Activated CD4-positive, alpha-beta T cell treated with anti-CD3 and anti-CD28 coated beads, Interleukin-2, amount 10 ng/mL, durations not matched to agents 7 days and 5 days (primary cell): ENCODE measurements around the gene TRAF7. TPM values are rescaled to one million over a fixed set of nuclear protein-coding genes. Genes with fewer than 3 reads are reported as not detected.

Experiments used
- CTCF ChIA-PET: fragments of 350-600 bp; sonication (Branson Sonifier 250); formaldehyde crosslinking; loops from one replicate; lab custom pipeline; 2021; ENCODE audit warnings: antibody characterized with exemption; lab: Charles Lee
- POLR2A ChIA-PET: fragments of 350-600 bp; sonication (Branson Sonifier 250); formaldehyde crosslinking; loops from one replicate; lab custom pipeline; 2021; ENCODE audit warnings: antibody characterized with exemption; lab: Charles Lee
- DNase-seq: peaks from one replicate; pipeline ENCODE4 v3.0.0-alpha.2; 2020
- H3K27ac Mint-ChIP-seq: one replicate; pipeline ENCODE4 v1.8.0; 2021; ENCODE audit warnings: mild to moderate bottlenecking, moderate library complexity, mixed read lengths
- H3K27me3 Mint-ChIP-seq: one replicate; pipeline ENCODE4 v1.8.0; 2021; ENCODE audit warnings: mixed read lengths
- H3K36me3 Mint-ChIP-seq: one replicate; pipeline ENCODE4 v1.8.0; 2021; ENCODE audit warnings: low read depth, mixed read lengths
- H3K4me1 Mint-ChIP-seq: one replicate; pipeline ENCODE4 v1.8.0; 2021; ENCODE audit warnings: mixed read lengths
- H3K4me3 Mint-ChIP-seq: one replicate; pipeline ENCODE4 v1.8.0; 2021; ENCODE audit warnings: mild to moderate bottlenecking, moderate library complexity, mixed read lengths
- H3K9me3 Mint-ChIP-seq: one replicate; pipeline ENCODE4 v1.8.0; 2021; ENCODE audit warnings: mixed read lengths
- microRNA-seq: library from miRNA; unstranded; fragments of <30 nt; microRNA quantifications from one replicate; pipeline ENCODE4 v1.2.0, GENCODE V29; 2021; ENCODE audit warnings: borderline microRNAs expressed, borderline replicate concordance
- total RNA-seq, 2 experiments: library from RNA; stranded (reverse); gene quantifications; one replicate each; pipeline ENCODE4 v1.2.3, GENCODE V29; 2021

TRAF7 gene
- total RNA-seq, 2 experiments from 2014 or later = 55.6 to 59.7 TPM

DNA sequence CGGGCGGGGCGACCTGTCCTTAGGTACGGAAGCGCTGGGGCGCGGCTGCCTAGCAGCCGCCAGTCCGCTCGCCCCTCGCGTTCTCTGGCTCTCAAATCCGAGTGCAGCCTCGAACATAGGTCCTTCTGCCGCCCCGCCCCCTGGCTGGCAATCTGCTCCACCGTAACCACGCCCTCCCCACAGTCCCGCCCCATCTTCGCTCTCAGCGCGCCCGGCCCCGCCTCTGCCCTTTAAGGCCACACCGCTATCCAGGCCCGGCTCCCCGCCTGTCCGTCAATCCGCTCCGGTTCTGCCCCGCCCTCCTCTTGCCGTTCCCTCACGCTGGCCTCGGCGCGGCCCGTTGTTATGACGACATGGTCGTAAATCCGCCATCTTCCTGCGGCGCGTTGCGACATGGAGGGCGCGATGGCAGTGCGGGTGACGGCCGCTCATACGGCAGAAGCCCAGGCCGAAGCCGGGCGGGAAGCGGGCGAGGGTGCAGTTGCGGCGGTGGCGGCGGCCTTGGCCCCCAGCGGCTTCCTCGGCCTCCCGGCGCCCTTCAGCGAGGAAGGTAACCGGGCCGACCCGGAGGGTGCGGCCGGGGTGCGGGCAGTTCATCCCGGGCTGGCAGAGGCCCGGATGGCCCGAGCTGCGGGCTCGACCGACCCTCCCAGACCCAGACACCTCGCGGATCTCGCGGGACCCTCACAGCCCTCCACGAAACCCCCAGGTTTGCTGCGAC, 67.8 kb downstream of the TRAF7 start, which contains the start of gene E4F1:
TSS of gene E4F1 (plus strand) at position 371 of the 721 bp plus-strand sequence. CDS start at position 394, 23 bp downstream.
- Mint-ChIP-seq H3K27ac (peak within 1 kb of the TSS; percentile 85), H3K4me3 (peak within 1 kb of the TSS; percentile 80), H3K27me3 (no peaks in the 10 kb centered on the region), H3K4me1 (peaks cover 22% of the 10 kb centered on the region), H3K9me3 (no peaks in the 10 kb centered on the region), H3K36me3 (peaks cover 2% of the 10 kb centered on the region)
- POLR2A ChIA-PET = no interaction called here
- peak; percentile 100 for DNase-seq
- CTCF ChIA-PET = interaction anchor here (1.2 to 1.6 kb wide), 2 partner anchors 13 to 24 kb away, joined by 3 read pairs; partner anchors contain the start of gene BRICD5

DNA sequence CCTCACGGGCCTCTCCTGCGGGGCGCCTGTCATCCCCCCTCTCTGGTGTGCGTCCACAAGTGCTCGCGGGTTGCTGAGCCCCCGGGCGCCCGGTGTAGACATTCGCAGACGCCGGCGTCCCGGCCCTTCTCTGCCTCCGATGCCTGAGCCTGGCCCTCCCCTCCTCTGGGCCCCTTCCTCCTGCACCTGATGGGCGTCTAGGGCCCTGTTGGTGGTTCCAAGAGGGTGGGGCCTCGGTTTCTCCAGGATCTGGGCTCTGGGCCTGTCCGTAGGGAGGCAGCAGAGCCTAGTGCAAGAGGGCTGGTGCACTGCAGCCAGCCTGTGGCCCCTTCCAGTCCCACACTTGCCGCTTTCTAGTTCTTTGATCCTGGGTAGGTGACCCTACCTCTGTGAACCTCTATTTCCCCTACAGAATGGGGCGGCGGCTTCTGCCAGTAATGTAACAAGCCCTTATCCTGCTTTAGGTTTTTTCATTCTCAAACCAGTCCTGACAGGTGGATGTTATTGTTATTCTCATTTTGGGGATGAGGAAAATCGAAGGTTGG, 68.4 kb downstream of the TRAF7 start:
- H3K27ac Mint-ChIP-seq = peak overlapping the region; percentile 82

GRCh38 chr16:2226245-2226793, 70.7 kb downstream of the TRAF7 start:
- H3K4me3 Mint-ChIP-seq = peak overlapping the region; percentile 30
- peak overlapping the region; percentile 68 for H3K27ac Mint-ChIP-seq

More for the DNA sequence above, 68.4 kb downstream of the TRAF7 start:
- Mint-ChIP-seq H3K4me1 (peaks cover 22% of the 10 kb centered on the region), H3K4me3 (peak overlapping the region; percentile 80), H3K27me3 (no peaks in the 10 kb centered on the region), H3K36me3 (peaks cover 2% of the 10 kb centered on the region), H3K9me3 (no peaks in the 10 kb centered on the region)
- DNase-seq = peak; percentile 36
- ChIA-PET CTCF (interaction anchor here (0.6 to 1.2 kb wide), 2 partner anchors 17 to 24 kb away, joined by 3 read pairs; no protein-coding TSS in a partner anchor), POLR2A (no interaction called here)

DNA sequence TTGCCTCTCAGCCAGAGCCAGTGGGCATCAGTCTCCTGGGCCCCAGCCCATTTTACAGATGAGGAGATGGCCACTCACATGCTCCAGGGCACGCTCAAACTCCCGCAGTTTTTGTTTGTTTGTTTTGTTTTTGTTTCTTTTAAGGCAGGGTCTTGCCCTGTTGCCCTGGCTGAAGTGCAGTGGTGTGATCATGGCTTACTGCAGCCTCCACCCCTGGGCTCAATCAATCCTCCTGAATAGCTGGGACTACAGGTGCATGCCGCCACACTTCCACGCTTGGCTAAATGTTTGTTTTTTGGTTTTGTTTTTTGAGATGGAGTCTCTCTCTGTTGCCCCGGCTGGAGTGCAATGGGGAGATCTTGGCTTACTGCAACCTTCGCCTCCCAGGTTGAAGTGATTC, 71.3 kb downstream of the TRAF7 start:
- no peaks in the 10 kb centered on the region for H3K27me3 Mint-ChIP-seq
- peaks cover 6% of the 10 kb centered on the region for H3K36me3 Mint-ChIP-seq
- H3K4me1 Mint-ChIP-seq = peaks cover 22% of the 10 kb centered on the region
- DNase-seq = no peak
- CTCF ChIA-PET = interaction anchor here (1.0 to 1.1 kb wide), 2 partner anchors 24 to 45 kb away, joined by 3 read pairs; partner anchors contain the start of gene ECI1
- POLR2A ChIA-PET = no interaction called here
- no peaks in the 10 kb centered on the region for H3K9me3 Mint-ChIP-seq
- peak overlapping the region; percentile 16 for H3K4me3 Mint-ChIP-seq
- H3K27ac Mint-ChIP-seq = no peak overlapping the region

More at GRCh38 chr16:2226245-2226793, 70.7 kb downstream of the TRAF7 start:
- CTCF ChIA-PET = interaction anchor here (0.6 to 1.1 kb wide), 5 partner anchors 23 to 521 kb away, joined by 3 to 4 read pairs (median 3); partner anchors contain the start of gene ECI1
- H3K4me1 Mint-ChIP-seq = peaks cover 22% of the 10 kb centered on the region
- H3K27me3 Mint-ChIP-seq = no peaks in the 10 kb centered on the region
- H3K9me3 Mint-ChIP-seq = no peaks in the 10 kb centered on the region
- H3K36me3 Mint-ChIP-seq = peaks cover 6% of the 10 kb centered on the region
- DNase-seq = no peak
- POLR2A ChIA-PET = no interaction called here

Small RNA genes lying within 50 kb of the gene (microRNA-seq; reads per million reads assigned to microRNA genes)
- gene MIR3180-5 (not detected), gene MIR4516 (not detected), gene MIR6511B1 (not detected)

Other genes with a start within 250 kb of the TRAF7 start
- gene HS3ST6, start 237.4 kb upstream of the TRAF7 start, total RNA-seq = not detected
- 10 to 100 TPM; 12.8 to 13.6 TPM for gene MSRB1, start 212.6 kb upstream of the TRAF7 start, total RNA-seq
- not detected for gene RPL3L, start 201.1 kb upstream of the TRAF7 start, total RNA-seq
- gene NDUFB10, start 196.2 kb upstream of the TRAF7 start, total RNA-seq = 100 to 1,000 TPM; 103 to 125 TPM
- gene RPS2, start 191.0 kb upstream of the TRAF7 start, total RNA-seq = 1,000 to 10,000 TPM; 2,564 to 2,882 TPM
- gene RNF151, start 188.9 kb upstream of the TRAF7 start, total RNA-seq = not detected
- 10 to 100 TPM; 26.1 to 27.0 TPM for gene TBL3, start 183.7 kb upstream of the TRAF7 start, total RNA-seq
- gene NOXO1, start 174.3 kb upstream of the TRAF7 start, total RNA-seq = under 1 TPM; 0.87 to 0.89 TPM
- 10 to 100 TPM; 23.8 to 25.2 TPM for gene GFER, start 171.6 kb upstream of the TRAF7 start, total RNA-seq
- gene SYNGR3, start 165.8 kb upstream of the TRAF7 start, total RNA-seq = 1 to 10 TPM; 1.3 to 1.9 TPM
- 10 to 100 TPM; 56.3 to 56.5 TPM for gene ZNF598, start 146.0 kb upstream of the TRAF7 start, total RNA-seq
- under 1 TPM; 0.42 to 0.69 TPM for gene NPW, start 136.0 kb upstream of the TRAF7 start, total RNA-seq
- gene NHERF2, start 128.9 kb upstream of the TRAF7 start, total RNA-seq = 1 to 10 TPM; 1.1 to 1.4 TPM
- 10 to 100 TPM; 23.8 to 34.4 TPM for gene NTHL1, start 107.9 kb upstream of the TRAF7 start, total RNA-seq
- gene TSC2, start 107.8 kb upstream of the TRAF7 start, total RNA-seq = 100 to 1,000 TPM; 112 to 115 TPM
- 10 to 100 TPM; 72.9 to 77.2 TPM for gene PKD1, start 19.9 kb upstream of the TRAF7 start, total RNA-seq
- gene RAB26, start 7.2 kb upstream of the TRAF7 start, total RNA-seq = under 1 TPM; 0.20 to 0.42 TPM
- gene CASKIN1, start 40.8 kb downstream of the TRAF7 start, total RNA-seq = under 1 TPM; 0.07 to 0.19 TPM
- gene MLST8, start 49.7 kb downstream of the TRAF7 start, total RNA-seq = 10 to 100 TPM; 35.9 to 36.4 TPM
- gene BRICD5, start 55.1 kb downstream of the TRAF7 start, total RNA-seq = 10 to 100 TPM; 13.9 to 17.4 TPM
- 10 to 100 TPM; 19.4 to 22.9 TPM for gene PGP, start 59.1 kb downstream of the TRAF7 start, total RNA-seq
- 10 to 100 TPM; 28.8 to 32.6 TPM for gene E4F1, start 67.8 kb downstream of the TRAF7 start, total RNA-seq
- 1 to 10 TPM; 2.0 to 3.4 TPM for gene DNASE1L2, start 80.7 kb downstream of the TRAF7 start, total RNA-seq
- 10 to 100 TPM; 30.8 to 42.5 TPM for gene ECI1, start 95.8 kb downstream of the TRAF7 start, total RNA-seq
- 100 to 1,000 TPM; 230 to 238 TPM for gene RNPS1, start 112.3 kb downstream of the TRAF7 start, total RNA-seq
- 1 to 10 TPM; 5.0 to 6.0 TPM for gene ABCA3, start 184.9 kb downstream of the TRAF7 start, total RNA-seq